Heart left ventricle (tissue), 16 donors: ENCODE results near the gene BTG1. TPM values are rescaled to one million over a fixed set of nuclear protein-coding genes. Genes with fewer than 3 reads are reported as not detected.
A peak's percentile ranks its signal among the peaks of the same experiment; 100 is the strongest.

Experiments
- ATAC-seq, 4 donors: fragments of 200-7000 bp; cut with Tn5 transposase; one replicate each; pipeline ENCODE4 v1.9.1; 2020 to 2022; ENCODE audit warnings: moderate library complexity in 4 of 4, mild to moderate bottlenecking in 3 of 4, moderate number of reproducible peaks in 1 of 4
- DNase-seq, 5 donors: peaks; one replicate each; pipeline ENCODE4 v3.0.0-alpha.2; 2020
- H3K27ac ChIP-seq, 12 donors: fragments of 200-600 bp; sonication (generic) in 4 of 12; one replicate each; pipeline versions ENCODE4 v1.5.0 to v1.8.0; 2016 to 2022; ENCODE audit warnings: mild to moderate bottlenecking in 2 of 12
- H3K27me3 ChIP-seq, 9 donors: fragments of 200-600 bp; sonication (generic) in 2 of 9; one replicate each; pipeline versions ENCODE4 v1.5.1 to v1.8.0; 2016 to 2022; ENCODE audit warnings: mild to moderate bottlenecking in 3 of 9
- H3K36me3 ChIP-seq, 9 donors: fragments of 200-600 bp; sonication (generic) in 2 of 9; one replicate each; pipeline versions ENCODE4 v1.5.0 to v1.8.0; 2018 to 2022; ENCODE audit warnings: mild to moderate bottlenecking in 2 of 9
- H3K4me1 ChIP-seq, 12 donors: fragments of 200-600 bp; sonication (generic) in 4 of 12; one replicate each; pipeline versions ENCODE4 v1.5.0 to v1.8.0; 2016 to 2022; ENCODE audit warnings: mild to moderate bottlenecking in 3 of 12
- H3K4me3 ChIP-seq, 12 donors: fragments of 200-600 bp; sonication (generic) in 4 of 12; one replicate each; pipeline versions ENCODE4 v1.5.0 to v1.8.0; 2017 to 2022; ENCODE audit warnings: mild to moderate bottlenecking in 9 of 12, moderate library complexity in 4 of 12
- H3K9me3 ChIP-seq, 12 donors: fragments of 200-600 bp; sonication (generic) in 4 of 12; one replicate each; pipeline versions ENCODE4 v1.5.0 to v1.8.0; 2016 to 2022; ENCODE audit warnings: mild to moderate bottlenecking in 1 of 12
- CTCF ChIP-seq, 12 donors: fragments of 200-600 bp; sonication (generic) in 4 of 12; IDR thresholded peaks; one replicate each; pipeline versions ENCODE4 v1.5.0 to v1.8.0; 2018 to 2022; ENCODE audit warnings: antibody characterized with exemption in 12 of 12, mild to moderate bottlenecking in 5 of 12
- POLR2A ChIP-seq, 2 donors: fragments of 450-650 bp; IDR thresholded peaks; one replicate each; pipeline ENCODE4 v1.6.1; 2017; ENCODE audit warnings: antibody characterized with exemption in 2 of 2, mild to moderate bottlenecking in 2 of 2, moderate library complexity in 2 of 2
- WGBS, 4 donors: extraction: QIAGEN DNeasy Blood & Tissue Kit in 2 of 4; methylation state at CpG; one replicate each; pipeline versions ENCODE4 v1.1.5 to v1.1.7; 2013 to 2018; 5-methylcytosine and 5-hydroxymethylcytosine counted together
- intact Hi-C, 10 donors: fragments of 100-400 bp; cut with DNase I; formaldehyde crosslinking; loops; one replicate each; pipeline versions ENCODE4 v1.11.1 to v1.14.2; 2022
- polyA plus RNA-seq, 2 donors: library from polyadenylated mRNA; stranded (reverse); fragments of 200-250 nt; gene quantifications; one replicate each; pipeline ENCODE4 v1.2.3, GENCODE V29; 2013
- total RNA-seq, 9 donors: library from RNA; depleted of rRNA in 2 of 9; stranded (reverse); fragments of >200 nt in 2 of 9; fragmentation: NEBNext Ultra II Directional in 3 of 9; extraction: Animal tissue kit (Norgen Biotek cat#: 25700) in 3 of 9; gene quantifications; one replicate each; pipeline versions ENCODE4 v1.1.0 to v1.2.4, GENCODE V29; 2016 to 2023
- donor health status: ischemic (EF 13 %, LVEDD 7.1; RV severe dilation, severe dysfunction).
- donor health status: healthy with polysubstance abuse.
- donor health status: DM: no; HTN: yes; CAD: no.
- donor health status: DM: no; HTN: no; CAD: no.
- donor health status: ischemic (EF 25% LVEDD 6.9; RV normal size, moderate dysfunction).
- donor health status: ischemic (EF 25% LVEDD 5.7; RV mildly dilated, moderate dysfunction).
- donor health status: healthy.
- donor health status: DM: yes; HTN: yes; CAD: no.
- donor health status: ischemic (EF 35%, LVEDD 5.7; RV mildly dilated, moderate dysfunction).
- donor health status: nonischemic (EF 11% LVEDD 7.7; RV severe dilation, severe dysfunction).
- donor health status: DM: yes; HTN: yes; CAD: no.
- donor health status: PGD.
- donor health status: ischemic (EF 29% LVEDD 5.4; RV normal size, mild dysfunction).
- donor health status: nonischemic (EF 23%, LVEDD 6.1; RV moderate dilation, normal function).

BTG1 gene
- total and polyA plus RNA-seq, 11 donors, result 20.5 to 120 (median 56.3) TPM

GRCh38 chr12:92128612-92129011 lies 17.0 kb downstream of the BTG1 start:
- Histone ChIP-seq H3K4me3 (no peak overlapping the region), H3K27ac (no peak overlapping the region), H3K27me3 (no peaks in the 10 kb centered on the region), H3K9me3 (no peaks in the 10 kb centered on the region), H3K4me1 (peaks cover 3 to 59% (median 29%) of the 10 kb centered on the region in 12 donors), H3K36me3 (no peaks in the 10 kb centered on the region)
- 85 to 97% (median 90%) methylated on average over 1 of the region's 1 CpG for WGBS, 4 donors
- no peak for ATAC-seq
- no peak for TF ChIP-seq POLR2A (IDR thresholded peaks at IDR 0.05)
- TF ChIP-seq CTCF (IDR thresholded peaks at IDR 0.05), result no peak
- intact Hi-C loops, result no loop called here
- no peak for DNase-seq

- Histone ChIP-seq H3K27me3 (no peaks in the 10 kb centered on the region), H3K9me3 (peaks cover 0 to 33% (median 19%) of the 10 kb centered on the region in 12 donors), H3K27ac (peak overlapping the region in 1 of 12 donors; percentile 78), H3K36me3 (no peaks in the 10 kb centered on the region), H3K4me3 (no peak overlapping the region), H3K4me1 (peaks cover 0 to 35% (median 0%) of the 10 kb centered on the region in 12 donors)
- no peak for TF ChIP-seq POLR2A (IDR thresholded peaks at IDR 0.05)
- no peak for TF ChIP-seq CTCF (IDR thresholded peaks at IDR 0.05)
- intact Hi-C loops, result no loop called here
- ATAC-seq, result no peak
- 76 to 92% (median 84%) methylated on average over 6 of the region's 6 CpGs for WGBS, 4 donors
- DNase-seq, result no peak
Observed at GRCh38 chr12:92124689-92125029, 21.0 kb downstream of the BTG1 start.

GRCh38 chr12:92123780-92124688 lies 21.6 kb downstream of the BTG1 start:
- 76 to 84% (median 84%) methylated on average over 2 of the region's 2 CpGs for WGBS, 4 donors
- peak in 1 of 4 donors; percentile 29 for ATAC-seq
- Histone ChIP-seq H3K36me3 (no peaks in the 10 kb centered on the region), H3K9me3 (peaks cover 0 to 39% (median 22%) of the 10 kb centered on the region in 12 donors), H3K4me3 (no peak overlapping the region), H3K27ac (peak overlapping the region in 1 of 12 donors; percentile 78), H3K4me1 (peaks cover 0 to 35% (median 0%) of the 10 kb centered on the region in 12 donors), H3K27me3 (no peaks in the 10 kb centered on the region)
- TF ChIP-seq POLR2A (IDR thresholded peaks at IDR 0.05), result no peak
- no peak for TF ChIP-seq CTCF (IDR thresholded peaks at IDR 0.05)
- no peak for DNase-seq
- intact Hi-C loops, result no loop called here

GRCh38 chr12:92122941-92123779 lies 22.5 kb downstream of the BTG1 start:
- no peaks in the 10 kb centered on the region for H3K27me3 ChIP-seq
- intact Hi-C loops, result no loop called here
- ATAC-seq (no peak), DNase-seq (no peak)
- H3K4me1 ChIP-seq, result peaks cover 0 to 35% (median 0%) of the 10 kb centered on the region in 12 donors
- H3K4me3 ChIP-seq, result no peak overlapping the region
- peak overlapping the region in 1 of 12 donors; percentile 78 for H3K27ac ChIP-seq
- WGBS, 4 donors, result 73 to 98% (median 90%) methylated on average over 4 of the region's 4 CpGs
- TF ChIP-seq CTCF (IDR thresholded peaks at IDR 0.05) (no peak), POLR2A (IDR thresholded peaks at IDR 0.05) (no peak)
- H3K36me3 ChIP-seq, result no peaks in the 10 kb centered on the region
- peaks cover 0 to 42% (median 22%) of the 10 kb centered on the region in 12 donors for H3K9me3 ChIP-seq
